Smooth muscle cell (in vitro differentiated cells): ENCODE measurements around the gene HOXA9. TPM values are rescaled to one million over a fixed set of nuclear protein-coding genes. Genes with fewer than 3 reads are reported as not detected.
A peak's percentile ranks its signal among the peaks of the same experiment; 100 is the strongest.

Experiments used
- DNase-seq: peaks from one replicate; lab custom pipeline; 2025; ENCODE audit not compliant: unreplicated experiment; lab: John Stamatoyannopoulos, UW
- H2AFZ ChIP-seq: fragments of 200-600 bp; sonication (generic); 2 replicates; pipeline ENCODE4 v1.6.0; 2016; ENCODE audit warnings: antibody characterized with exemption, low read depth, mild to moderate bottlenecking
- H3F3A ChIP-seq: fragments of 200-600 bp; sonication (generic); 2 replicates; pipeline ENCODE4 v1.6.0; 2017; ENCODE audit warnings: antibody characterized with exemption, low read depth
- H3K27ac ChIP-seq: fragments of 200-600 bp; sonication (generic); 2 replicates; pipeline ENCODE4 v1.5.1; 2016; ENCODE audit warnings: low read depth, mild to moderate bottlenecking
- H3K27me3 ChIP-seq: fragments of 200-600 bp; sonication (generic); 2 replicates; pipeline ENCODE4 v1.6.1; 2016; ENCODE audit warnings: low read depth, mild to moderate bottlenecking
- H3K36me3 ChIP-seq: fragments of 200-600 bp; sonication (generic); 2 replicates; pipeline ENCODE4 v1.5.1; 2016; ENCODE audit warnings: low read depth
- H3K4me1 ChIP-seq: fragments of 200-600 bp; sonication (generic); 2 replicates; pipeline ENCODE4 v1.5.1; 2016; ENCODE audit warnings: low read depth
- H3K4me2 ChIP-seq: fragments of 200-600 bp; sonication (generic); 2 replicates; pipeline ENCODE4 v1.6.0; 2016; ENCODE audit warnings: mild to moderate bottlenecking
- H3K4me3 ChIP-seq: fragments of 200-600 bp; sonication (generic); 2 replicates; pipeline ENCODE4 v1.5.1; 2016; ENCODE audit warnings: mild to moderate bottlenecking
- H3K79me2 ChIP-seq: fragments of 200-600 bp; sonication (generic); 2 replicates; pipeline ENCODE4 v1.6.0; 2016; ENCODE audit warnings: low read depth, mild to moderate bottlenecking
- H3K9ac ChIP-seq: fragments of 200-600 bp; sonication (generic); 2 replicates; pipeline ENCODE4 v1.6.0; 2016; ENCODE audit warnings: low read depth
- H3K9me3 ChIP-seq: fragments of 200-600 bp; sonication (generic); replicated peaks from 2 replicates; pipeline ENCODE4 v1.5.1; 2016; ENCODE audit warnings: low read depth
- H4K20me1 ChIP-seq: fragments of 200-600 bp; sonication (generic); 2 replicates; pipeline ENCODE4 v1.6.0; 2016; ENCODE audit warnings: low read depth
- CTCF ChIP-seq: fragments of 200-600 bp; sonication (generic); IDR thresholded peaks from 2 replicates; pipeline ENCODE4 v1.5.1; 2017; ENCODE audit warnings: borderline replicate concordance, mild to moderate bottlenecking, antibody characterized with exemption; ENCODE audit not compliant: insufficient read depth, poor library complexity, severe bottlenecking
- WGBS: methylation state at CpG from one replicate; pipeline ENCODE4 v1.1.7; 2016; ENCODE audit warnings: low lambda C conversion rate; 5-methylcytosine and 5-hydroxymethylcytosine counted together
- polyA plus RNA-seq: library from polyadenylated mRNA; unstranded; fragments of >200 nt; fragmentation: Nextera tagmentation; extraction: Ambion mirVana; gene quantifications from 2 replicates; pipeline ENCODE4 v1.2.1, GENCODE V29; 2016
- total RNA-seq: library from RNA; depleted of rRNA; stranded (reverse); fragments of >200 nt; gene quantifications from 2 replicates; pipeline ENCODE4 v1.2.3, GENCODE V29; 2014

HOXA9 gene
- total and polyA plus RNA-seq, 2 experiments from 2014 or later: 12.6 to 35.8 TPM

- peaks cover 36% of the 10 kb centered on the region for H3K27me3 ChIP-seq
- peaks cover 100% of the 10 kb centered on the region for H3K79me2 ChIP-seq
- peaks cover 7% of the 10 kb centered on the region for H3F3A ChIP-seq
- no peak for TF ChIP-seq CTCF
- H3K36me3 ChIP-seq: no peaks in the 10 kb centered on the region
- H3K4me3 ChIP-seq: peak overlapping the region; percentile 67
- H3K4me2 ChIP-seq: peak overlapping the region; percentile 89
- no peaks in the 10 kb centered on the region for H3K9me3 ChIP-seq
- 8% methylated on average over 30 of the region's 30 CpGs for WGBS
- no peaks in the 10 kb centered on the region for H3K4me1 ChIP-seq
- peaks cover 35% of the 10 kb centered on the region for H4K20me1 ChIP-seq
- H3K27ac ChIP-seq: peak overlapping the region; percentile 95
- peak overlapping the region; percentile 88 for H3K9ac ChIP-seq
- DNase-seq: no peak
- H2AFZ ChIP-seq: no peak overlapping the region
Observed at GRCh38 chr7:27171637-27172314, 6.4 kb upstream of the HOXA9 start.

GRCh38 chr7:27171325-27171636 is 5.9 kb upstream of the HOXA9 start:
- WGBS: 3% methylated on average over 8 of the region's 8 CpGs
- DNase-seq: no peak
- no peak overlapping the region for H2AFZ ChIP-seq
- peak overlapping the region; percentile 88 for H3K9ac ChIP-seq
- peaks cover 7% of the 10 kb centered on the region for H3F3A ChIP-seq
- H3K27me3 ChIP-seq: peaks cover 40% of the 10 kb centered on the region
- H3K9me3 ChIP-seq: no peaks in the 10 kb centered on the region
- H3K4me2 ChIP-seq: peak overlapping the region; percentile 89
- no peak for TF ChIP-seq CTCF
- peaks cover 31% of the 10 kb centered on the region for H4K20me1 ChIP-seq
- H3K79me2 ChIP-seq: peaks cover 100% of the 10 kb centered on the region
- peak overlapping the region; percentile 67 for H3K4me3 ChIP-seq
- H3K27ac ChIP-seq: peak overlapping the region; percentile 95
- no peaks in the 10 kb centered on the region for H3K36me3 ChIP-seq
- H3K4me1 ChIP-seq: no peaks in the 10 kb centered on the region

GRCh38 chr7:27170426-27171324 is 5.3 kb upstream of the HOXA9 start:
- no peak for DNase-seq
- H3K9me3 ChIP-seq: no peaks in the 10 kb centered on the region
- peaks cover 100% of the 10 kb centered on the region for H3K79me2 ChIP-seq
- peak overlapping the region; percentile 67 for H3K4me3 ChIP-seq
- peaks cover 44% of the 10 kb centered on the region for H3K27me3 ChIP-seq
- no peaks in the 10 kb centered on the region for H3K4me1 ChIP-seq
- peak overlapping the region; percentile 88 for H3K9ac ChIP-seq
- H3K4me2 ChIP-seq: peak overlapping the region; percentile 89
- no peak for TF ChIP-seq CTCF
- no peaks in the 10 kb centered on the region for H3K36me3 ChIP-seq
- peaks cover 7% of the 10 kb centered on the region for H3F3A ChIP-seq
- peaks cover 27% of the 10 kb centered on the region for H4K20me1 ChIP-seq
- WGBS: 13% methylated on average over 11 of the region's 11 CpGs
- no peak overlapping the region for H2AFZ ChIP-seq
- H3K27ac ChIP-seq: peak overlapping the region; percentile 95
